Measurements from ENCODE around the gene PXMP2. TPM values are rescaled to one million over a fixed set of nuclear protein-coding genes. Genes with fewer than 3 reads are reported as not detected.

PXMP2 gene
- polyA plus RNA-seq, 1 experiment = 22.3 TPM

DNA sequence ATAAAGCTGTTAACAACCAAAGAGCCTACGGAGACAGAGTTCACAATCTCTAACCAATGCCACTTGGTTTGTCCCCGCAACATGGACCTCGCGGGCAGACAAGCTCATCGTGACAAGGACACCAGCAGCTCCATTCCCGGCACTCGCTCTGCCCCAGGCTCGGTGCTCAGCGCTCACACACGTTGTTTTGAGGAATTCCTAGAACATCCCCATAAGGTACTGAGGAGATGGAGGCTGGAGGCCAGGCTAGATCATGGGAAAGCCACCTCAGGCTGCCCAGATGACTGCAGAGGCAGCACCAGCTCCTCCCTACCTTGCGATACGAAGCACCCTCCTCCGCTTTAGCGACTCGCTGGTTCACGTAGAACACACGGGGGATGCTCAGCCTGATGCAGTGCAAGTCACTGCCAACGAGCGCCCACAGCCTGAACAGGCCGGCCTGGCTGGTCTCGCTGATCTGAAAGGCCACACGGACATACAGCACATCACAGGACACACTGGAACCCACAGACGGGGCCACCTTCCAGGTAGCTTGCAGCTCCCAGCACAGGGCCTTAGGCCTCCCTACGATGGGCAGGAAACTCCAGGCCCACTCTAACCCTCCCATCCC lies 38.7 kb upstream of the PXMP2 start:
- Histone ChIP-seq H3K4me3 (ENCODE audit: low read depth, low read length) (no peak overlapping the region), H3K36me3 (ENCODE audit: control insufficient read depth, insufficient read depth, low read length) (peaks cover 10% of the 10 kb centered on the region), H3K27me3 (ENCODE audit: control insufficient read depth, insufficient read depth, low read length) (no peaks in the 10 kb centered on the region)
- no peak for DNase-seq (ENCODE audit: low read depth)
- ChIA-PET CTCF (interaction anchor here (0.7 to 3.4 kb wide), 3 partner anchors 10 to 80 kb away, joined by 3 to 15 read pairs (median 3); no protein-coding TSS in a partner anchor), POLR2A (no interaction called here)
- TF ChIP-seq, protein P1, sequence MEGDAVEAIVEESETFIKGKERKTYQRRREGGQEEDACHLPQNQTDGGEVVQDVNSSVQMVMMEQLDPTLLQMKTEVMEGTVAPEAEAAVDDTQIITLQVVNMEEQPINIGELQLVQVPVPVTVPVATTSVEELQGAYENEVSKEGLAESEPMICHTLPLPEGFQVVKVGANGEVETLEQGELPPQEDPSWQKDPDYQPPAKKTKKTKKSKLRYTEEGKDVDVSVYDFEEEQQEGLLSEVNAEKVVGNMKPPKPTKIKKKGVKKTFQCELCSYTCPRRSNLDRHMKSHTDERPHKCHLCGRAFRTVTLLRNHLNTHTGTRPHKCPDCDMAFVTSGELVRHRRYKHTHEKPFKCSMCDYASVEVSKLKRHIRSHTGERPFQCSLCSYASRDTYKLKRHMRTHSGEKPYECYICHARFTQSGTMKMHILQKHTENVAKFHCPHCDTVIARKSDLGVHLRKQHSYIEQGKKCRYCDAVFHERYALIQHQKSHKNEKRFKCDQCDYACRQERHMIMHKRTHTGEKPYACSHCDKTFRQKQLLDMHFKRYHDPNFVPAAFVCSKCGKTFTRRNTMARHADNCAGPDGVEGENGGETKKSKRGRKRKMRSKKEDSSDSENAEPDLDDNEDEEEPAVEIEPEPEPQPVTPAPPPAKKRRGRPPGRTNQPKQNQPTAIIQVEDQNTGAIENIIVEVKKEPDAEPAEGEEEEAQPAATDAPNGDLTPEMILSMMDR (IDR thresholded peaks at IDR 0.05; ENCODE audit: insufficient read depth, low read depth, low read length) = no peak

DNA sequence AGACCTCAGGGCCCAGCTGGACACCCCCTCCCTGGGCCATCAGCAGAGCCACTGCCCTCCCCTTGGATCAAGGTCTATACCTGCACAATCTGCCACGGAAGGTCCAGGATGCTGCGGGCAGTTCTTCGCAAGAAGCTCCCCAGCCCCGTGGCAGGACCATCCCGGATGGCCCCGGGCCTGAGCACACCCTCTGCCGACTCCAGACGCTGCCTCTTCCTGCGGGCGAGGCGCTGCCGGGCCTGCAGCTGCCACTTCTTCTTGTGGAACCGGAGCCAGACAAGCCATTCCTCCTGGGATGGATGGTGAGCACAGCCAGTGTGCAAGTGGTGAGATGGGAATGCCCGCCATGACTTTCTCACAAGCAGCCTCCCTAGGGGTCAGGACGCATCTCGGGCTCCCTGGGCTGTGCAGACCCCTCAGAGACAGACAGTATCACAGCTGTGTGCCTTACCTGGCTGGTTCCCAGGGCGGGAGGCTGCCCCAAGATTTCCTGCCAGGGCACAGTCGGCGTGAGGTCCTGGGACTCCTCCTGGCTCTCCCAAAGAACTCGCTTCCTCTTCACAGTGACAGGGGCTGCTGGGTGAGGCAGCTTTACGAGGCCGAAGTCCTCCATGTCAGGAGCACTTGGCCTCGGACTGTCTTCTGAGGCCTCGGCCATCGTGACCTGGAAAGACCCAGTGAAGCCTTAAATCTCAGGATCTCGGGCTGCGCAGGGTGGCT lies 38.0 kb upstream of the PXMP2 start:
- no peak for DNase-seq (ENCODE audit: low read depth)
- H3K36me3 ChIP-seq (ENCODE audit: control insufficient read depth, insufficient read depth, low read length) = peaks cover 10% of the 10 kb centered on the region
- ChIA-PET CTCF (interaction anchor here (1.1 to 3.4 kb wide), 2 partner anchors 11 to 19 kb away, joined by 3 to 15 read pairs; no protein-coding TSS in a partner anchor), POLR2A (no interaction called here)
- no peaks in the 10 kb centered on the region for H3K27me3 ChIP-seq (ENCODE audit: control insufficient read depth, insufficient read depth, low read length)
- H3K4me3 ChIP-seq (ENCODE audit: low read depth, low read length) = no peak overlapping the region
- TF ChIP-seq, protein P1 (IDR thresholded peaks at IDR 0.05; ENCODE audit: insufficient read depth, low read depth, low read length) = no peak

DNA sequence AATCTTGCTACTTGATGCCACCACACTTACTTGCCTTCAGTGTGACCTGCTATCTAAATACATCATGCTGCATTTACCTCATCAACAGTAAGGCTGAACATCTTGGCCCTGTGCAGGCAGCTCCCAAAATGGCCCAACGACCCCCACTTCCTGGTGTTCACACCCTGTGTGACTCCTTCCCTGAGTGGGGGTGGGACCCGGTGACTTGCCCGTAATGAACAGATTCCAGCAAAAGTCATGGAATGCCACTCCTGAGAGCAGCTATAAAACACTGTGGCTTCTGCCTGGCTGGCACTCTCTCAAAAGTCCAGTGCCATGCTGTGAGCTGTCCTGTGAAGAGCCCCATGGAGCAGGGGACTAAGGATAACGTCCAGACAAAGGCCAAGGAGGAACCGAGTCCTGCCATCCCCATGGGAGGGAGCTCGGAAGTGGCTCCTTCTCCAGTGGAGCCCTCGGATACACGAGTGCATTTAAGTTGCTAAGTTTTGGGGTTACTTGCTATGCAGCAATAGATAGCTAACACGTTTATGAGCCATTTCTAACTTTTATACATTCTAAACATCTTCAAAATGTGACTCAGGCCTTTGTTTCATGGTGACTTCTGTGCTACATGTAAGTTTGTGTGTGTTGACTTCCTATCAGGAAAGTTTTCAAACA lies 35.8 kb upstream of the PXMP2 start:
- POLR2A ChIA-PET = no interaction called here
- TF ChIP-seq, protein P1 (IDR thresholded peaks at IDR 0.05; ENCODE audit: insufficient read depth, low read depth, low read length) = no peak
- H3K36me3 ChIP-seq (ENCODE audit: control insufficient read depth, insufficient read depth, low read length) = peaks cover 7% of the 10 kb centered on the region
- no peaks in the 10 kb centered on the region for H3K27me3 ChIP-seq (ENCODE audit: control insufficient read depth, insufficient read depth, low read length)
- DNase-seq (ENCODE audit: low read depth) = no peak
- H3K4me3 ChIP-seq (ENCODE audit: low read depth, low read length) = no peak overlapping the region
- CTCF ChIA-PET = interaction anchor here (1.2 kb wide), 1 partner anchor 13 kb away, joined by 7 read pairs; no protein-coding TSS in a partner anchor

DNA sequence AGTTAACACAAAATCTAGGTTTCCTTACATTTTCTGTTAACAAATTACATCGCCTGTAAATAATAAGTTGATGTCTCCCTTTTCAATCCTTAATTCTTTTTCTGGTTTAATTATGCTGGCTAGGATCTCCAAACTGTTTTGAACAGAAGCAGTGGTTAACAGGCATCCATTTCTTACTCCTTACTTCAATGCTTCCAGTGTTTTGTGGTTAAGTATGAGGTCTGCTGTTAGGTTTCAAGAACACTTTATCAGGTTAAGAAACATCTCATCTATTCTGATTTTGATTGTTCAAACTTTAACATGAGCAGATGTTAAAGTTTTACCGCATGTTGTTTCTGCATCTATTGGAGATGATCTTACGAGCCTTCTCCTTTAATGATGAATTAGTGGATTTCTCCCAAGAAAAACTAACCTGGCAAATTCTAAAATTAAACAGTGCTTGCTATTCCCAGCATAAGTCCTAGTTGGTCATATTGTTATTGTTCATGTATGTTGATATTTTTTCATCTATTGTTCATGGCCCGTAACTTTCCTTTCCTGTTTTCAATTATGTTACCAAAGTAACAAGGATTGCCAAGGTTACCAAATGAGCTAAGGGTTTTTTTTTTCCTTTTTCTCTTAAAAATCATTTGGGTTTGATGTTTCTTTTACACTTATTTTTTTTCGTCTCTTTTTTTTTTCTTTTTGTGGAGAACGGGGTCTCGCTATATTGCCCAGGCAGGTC lies 33.7 kb upstream of the PXMP2 start:
- POLR2A ChIA-PET = no interaction called here
- H3K27me3 ChIP-seq (ENCODE audit: control insufficient read depth, insufficient read depth, low read length) = no peaks in the 10 kb centered on the region
- no peak for DNase-seq (ENCODE audit: low read depth)
- H3K4me3 ChIP-seq (ENCODE audit: low read depth, low read length) = no peak overlapping the region
- TF ChIP-seq, protein P1 (IDR thresholded peaks at IDR 0.05; ENCODE audit: insufficient read depth, low read depth, low read length) = no peak
- CTCF ChIA-PET = no interaction called here
- H3K36me3 ChIP-seq (ENCODE audit: control insufficient read depth, insufficient read depth, low read length) = peaks cover 14% of the 10 kb centered on the region

Data from BJ (cell line).